A673 (cell line): ENCODE measurements around the gene CERS2.

Source experiments
- EZH2 ChIP-seq: fragments of 200-600 bp; sonication (generic); IDR thresholded peaks from 2 replicates; pipeline ENCODE4 v1.6.1; 2017; ENCODE audit warnings: borderline replicate concordance, low read depth, mild to moderate bottlenecking, mixed read lengths, antibody characterized with exemption, low read length; ENCODE audit not compliant: poor library complexity, severe bottlenecking
- TF ChIP-seq, protein P1 (sequence below): fragments of 300-800, 200-600 bp; sonication (generic); conservative IDR thresholded peaks from 2 replicates; pipeline ENCODE4 v1.5.1; 2017; ENCODE audit warnings: low read depth, mild to moderate bottlenecking, antibody characterized with exemption, low read length, moderate library complexity, mixed read lengths

DNA sequence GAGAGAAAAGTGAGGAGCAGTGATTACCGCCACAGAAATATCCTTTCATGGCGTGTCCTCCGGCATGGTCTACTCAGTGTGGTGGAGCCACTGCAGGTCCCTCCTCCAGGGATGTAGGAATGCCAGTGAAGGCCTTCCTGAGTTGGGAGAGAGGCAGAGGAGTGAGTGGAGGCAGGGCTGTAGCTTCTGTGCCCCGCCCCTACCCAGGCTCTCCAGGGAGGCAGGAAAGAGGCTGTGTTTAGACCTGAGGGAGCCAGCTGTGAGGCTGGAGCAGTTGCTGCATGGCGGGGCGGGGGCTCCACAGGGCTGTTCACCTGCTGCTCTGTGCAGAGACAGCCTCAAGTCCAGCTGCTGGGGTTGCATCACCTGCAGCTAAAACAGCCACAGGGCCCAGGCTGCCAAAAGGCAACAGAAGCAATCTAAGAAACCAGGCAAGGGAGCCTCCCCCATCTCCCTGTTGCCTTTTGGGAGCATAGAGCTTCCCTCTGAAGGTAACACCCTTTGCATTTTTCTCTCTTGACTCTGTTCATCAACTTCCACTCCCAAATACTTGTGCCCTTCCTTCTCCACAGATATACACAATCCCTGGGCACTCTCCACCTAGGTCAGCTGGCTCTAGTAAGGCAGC, 6.7 kb upstream of the CERS2 start:
- TF ChIP-seq, protein P1, sequence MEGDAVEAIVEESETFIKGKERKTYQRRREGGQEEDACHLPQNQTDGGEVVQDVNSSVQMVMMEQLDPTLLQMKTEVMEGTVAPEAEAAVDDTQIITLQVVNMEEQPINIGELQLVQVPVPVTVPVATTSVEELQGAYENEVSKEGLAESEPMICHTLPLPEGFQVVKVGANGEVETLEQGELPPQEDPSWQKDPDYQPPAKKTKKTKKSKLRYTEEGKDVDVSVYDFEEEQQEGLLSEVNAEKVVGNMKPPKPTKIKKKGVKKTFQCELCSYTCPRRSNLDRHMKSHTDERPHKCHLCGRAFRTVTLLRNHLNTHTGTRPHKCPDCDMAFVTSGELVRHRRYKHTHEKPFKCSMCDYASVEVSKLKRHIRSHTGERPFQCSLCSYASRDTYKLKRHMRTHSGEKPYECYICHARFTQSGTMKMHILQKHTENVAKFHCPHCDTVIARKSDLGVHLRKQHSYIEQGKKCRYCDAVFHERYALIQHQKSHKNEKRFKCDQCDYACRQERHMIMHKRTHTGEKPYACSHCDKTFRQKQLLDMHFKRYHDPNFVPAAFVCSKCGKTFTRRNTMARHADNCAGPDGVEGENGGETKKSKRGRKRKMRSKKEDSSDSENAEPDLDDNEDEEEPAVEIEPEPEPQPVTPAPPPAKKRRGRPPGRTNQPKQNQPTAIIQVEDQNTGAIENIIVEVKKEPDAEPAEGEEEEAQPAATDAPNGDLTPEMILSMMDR, result no peak
- no peak for TF ChIP-seq EZH2
